ENCODE results near the gene ABCC3.
"Not testable (repeated sequence)": the region's sequence is repeated elsewhere in the genome, so short reads cannot be mapped to it uniquely, and the experiment has no call there.

ABCC3 gene

GRCh38 chr17:50721194-50722010 is 86.7 kb downstream of the ABCC3 start:
- CTCF ChIA-PET = no interaction called here
- peak; percentile 49; the same call in 1 of the 2 replicates for TF ChIP-seq CTBP1 (IDR thresholded peaks at IDR 0.05; ENCODE audit: borderline replicate concordance)
- no peak for TF ChIP-seq LEF1 (IDR thresholded peaks at IDR 0.05; ENCODE audit: borderline replicate concordance)
- TF ChIP-seq L3MBTL2 (conservative IDR thresholded peaks at IDR 0.05) = no peak
- 0 out of 2 replicates have a peak, but pooled peaks have one; percentile 5 for TF ChIP-seq ARNT (IDR thresholded peaks at IDR 0.05)
- TF ChIP-seq PKNOX1 (IDR thresholded peaks at IDR 0.05) = peak; percentile 86
- no peak for TF ChIP-seq BHLHE40 (IDR thresholded peaks at IDR 0.05; ENCODE audit: borderline replicate concordance)
- POLR2A ChIA-PET = interaction anchor here (0.7 kb wide), 1 partner anchor 13 kb away, joined by 4 read pairs; no protein-coding TSS in a partner anchor
- DNase-seq (ENCODE audit: extremely low spot score) = no peak

- CTCF ChIA-PET = no interaction called here
These were observed 88.1 kb downstream of the ABCC3 start for GRCh38 chr17:50722746-50723145.

DNA sequence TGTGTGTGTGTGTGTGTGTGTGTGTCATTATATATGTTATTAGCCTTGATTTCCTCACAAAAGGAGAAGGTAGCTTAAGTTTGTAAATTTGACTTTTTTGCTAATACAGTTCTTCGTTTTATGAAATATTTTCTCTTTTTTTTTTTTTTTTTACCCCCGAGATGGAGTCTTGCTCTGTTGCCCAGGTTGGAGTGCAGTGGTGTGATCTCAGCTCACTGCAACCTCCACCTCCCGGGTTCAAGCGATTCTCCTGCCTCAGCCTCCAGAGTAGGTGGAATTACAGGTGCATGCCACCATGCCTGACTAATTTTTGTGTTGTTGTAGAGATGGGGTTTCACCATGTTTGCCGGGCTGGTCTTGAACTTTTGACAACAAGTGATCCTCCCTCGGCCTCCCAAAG is 89.9 kb downstream of the ABCC3 start:
- ChIA-PET POLR2A (interaction anchor here (0.7 kb wide), 1 partner anchor 17 kb away, joined by 3 read pairs; the partner anchor contains the start of gene ANKRD40), CTCF (interaction anchor here (0.6 kb wide), 1 partner anchor 13 kb away, joined by 3 read pairs; no protein-coding TSS in a partner anchor)
- not testable (repeated sequence) for DNase-seq (ENCODE audit: extremely low spot score)

More at GRCh38 chr17:50722746-50723145, 88.1 kb downstream of the ABCC3 start:
- TF ChIP-seq NFRKB (IDR thresholded peaks at IDR 0.05) (no peak), HDGF (IDR thresholded peaks at IDR 0.05; ENCODE audit: borderline replicate concordance) (no peak), FOXK2 (IDR thresholded peaks at IDR 0.05) (no peak), LEF1 (IDR thresholded peaks at IDR 0.05; ENCODE audit: borderline replicate concordance) (no peak), L3MBTL2 (conservative IDR thresholded peaks at IDR 0.05) (no peak), PKNOX1 (IDR thresholded peaks at IDR 0.05) (no peak), SUZ12 (IDR thresholded peaks at IDR 0.05) (no peak)
- DNase-seq (ENCODE audit: extremely low spot score) = no peak
- POLR2A ChIA-PET = no interaction called here

DNA sequence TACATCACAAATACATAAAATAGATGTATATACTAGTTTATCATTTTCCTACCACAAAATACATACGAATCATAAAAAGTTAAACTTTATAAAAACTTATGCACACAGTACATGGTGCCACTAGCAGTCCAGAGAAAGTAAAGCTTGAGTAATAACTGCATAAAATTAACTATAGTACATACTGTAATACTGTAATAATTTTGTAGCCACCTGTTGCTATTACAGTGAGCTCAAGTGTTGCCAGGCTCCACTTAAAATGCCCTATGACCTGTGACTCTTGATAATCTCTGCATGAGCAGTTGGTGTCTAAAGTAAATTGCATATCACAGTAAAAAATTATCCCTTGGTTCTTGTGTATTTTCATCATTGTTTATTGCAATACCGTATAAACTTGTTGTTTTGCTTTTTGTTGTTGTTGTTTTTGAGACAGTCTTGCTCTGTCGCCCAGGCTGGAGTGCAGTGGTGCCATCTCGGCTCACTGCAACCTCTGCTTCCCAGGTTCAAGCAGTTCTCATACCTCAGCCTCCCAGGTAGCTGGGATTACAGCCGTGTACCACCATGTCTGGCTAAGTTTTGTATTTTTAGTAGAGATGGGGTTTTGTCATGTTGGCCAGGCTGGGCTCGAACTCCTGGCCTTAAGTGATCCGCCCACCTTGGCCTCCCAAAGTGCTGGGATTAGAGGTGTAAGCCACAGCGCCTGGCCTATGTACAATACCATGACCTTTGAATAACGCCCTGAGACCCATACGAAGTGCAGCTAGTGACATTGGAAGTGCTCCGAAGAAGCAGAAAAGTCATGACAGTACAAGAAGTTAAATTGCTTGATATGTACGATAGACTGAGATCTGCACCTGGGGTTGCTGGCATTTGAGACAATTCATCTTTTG is 91.3 kb downstream of the ABCC3 start:
- TF ChIP-seq NFRKB (IDR thresholded peaks at IDR 0.05) (no peak), SUZ12 (IDR thresholded peaks at IDR 0.05) (no peak), PKNOX1 (IDR thresholded peaks at IDR 0.05) (no peak), L3MBTL2 (conservative IDR thresholded peaks at IDR 0.05) (no peak)
- no peak for DNase-seq (ENCODE audit: extremely low spot score)
- ChIA-PET CTCF (interaction anchor here (1.6 kb wide), 1 partner anchor 11 kb away, joined by 3 read pairs; no protein-coding TSS in a partner anchor), POLR2A (interaction anchor here (0.9 to 1.2 kb wide), 2 partner anchors 18 to 20 kb away, joined by 3 to 4 read pairs; no protein-coding TSS in a partner anchor)

DNA sequence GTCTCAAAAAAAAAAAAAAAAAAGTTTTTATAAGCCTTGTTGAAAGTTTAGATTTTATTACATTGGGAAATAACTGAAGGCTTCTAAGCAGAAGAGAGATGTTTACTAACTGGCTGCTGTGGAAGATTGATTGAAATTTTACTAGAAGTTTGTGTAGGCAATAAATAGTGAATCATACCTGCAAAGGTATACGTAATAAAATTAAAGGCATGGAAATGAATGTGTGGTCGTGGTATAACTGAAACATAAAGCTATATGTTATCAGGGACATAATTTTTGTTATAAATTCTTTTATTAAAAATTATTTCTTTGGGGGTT is 93.4 kb downstream of the ABCC3 start:
- TF ChIP-seq ZNF384 (IDR thresholded peaks at IDR 0.05) = peak; percentile 80; the same call in 1 of the 2 replicates
- TF ChIP-seq LEF1 (IDR thresholded peaks at IDR 0.05; ENCODE audit: borderline replicate concordance) = no peak
- DNase-seq (ENCODE audit: extremely low spot score) = no peak
- ChIA-PET POLR2A (interaction anchor here (1.0 to 1.7 kb wide), 3 partner anchors 9 to 55 kb away, joined by 3 to 10 read pairs (median 3); partner anchors contain the start of gene LUC7L3), CTCF (interaction anchor here (0.5 to 1.6 kb wide), 3 partner anchors 13 to 22 kb away, joined by 3 read pairs; no protein-coding TSS in a partner anchor)

DNA sequence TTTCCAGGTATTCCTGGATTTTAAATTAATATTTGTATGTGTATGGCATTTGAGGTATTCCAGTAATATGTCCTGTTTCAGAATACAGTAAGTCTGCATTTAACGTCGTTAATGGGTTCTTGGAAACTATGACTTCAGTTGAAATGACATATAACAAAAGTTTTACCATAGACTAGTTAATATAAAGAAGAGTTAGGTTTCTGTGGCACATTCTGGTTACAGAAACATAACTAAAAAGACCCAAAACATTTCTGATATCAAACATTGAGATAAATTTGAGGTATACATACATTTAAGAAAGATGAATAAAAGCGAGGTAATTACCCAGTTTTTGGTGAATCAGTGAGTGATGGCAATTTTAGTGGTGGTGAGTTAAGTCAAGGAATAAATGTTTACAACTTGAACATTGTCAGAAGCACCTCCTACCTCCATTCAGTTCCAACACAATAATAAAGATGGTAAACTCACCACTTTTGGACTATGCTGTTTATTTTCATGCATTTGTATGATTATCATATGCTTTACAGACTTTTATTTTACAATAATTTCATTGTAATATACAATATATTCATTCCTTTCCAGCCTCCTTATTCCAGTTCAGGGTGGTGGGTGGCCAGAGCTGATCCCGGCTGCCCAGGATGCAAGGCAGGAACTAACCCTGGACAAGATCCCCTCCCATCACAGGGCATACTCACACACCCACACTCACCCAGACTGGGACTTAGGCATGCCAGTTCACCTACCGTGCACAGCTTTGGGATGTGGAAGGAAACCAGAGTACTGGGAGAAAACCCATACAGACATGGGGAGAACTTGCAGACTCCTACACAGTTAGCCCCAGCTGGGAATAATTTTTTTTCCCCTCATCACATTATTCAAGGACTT is 94.4 kb downstream of the ABCC3 start:
- no peak for DNase-seq (ENCODE audit: extremely low spot score)
- no peak for TF ChIP-seq BHLHE40 (IDR thresholded peaks at IDR 0.05; ENCODE audit: borderline replicate concordance)
- no peak for TF ChIP-seq CTBP1 (IDR thresholded peaks at IDR 0.05; ENCODE audit: borderline replicate concordance)
- no peak for TF ChIP-seq NFRKB (IDR thresholded peaks at IDR 0.05)
- CTCF ChIA-PET = no interaction called here
- POLR2A ChIA-PET = interaction anchor here (1.4 to 2.9 kb wide), 2 partner anchors 10 to 22 kb away, joined by 3 to 24 read pairs (median 10); partner anchors contain the start of genes ANKRD40 and LUC7L3

Data from HEK293T (cell line).